Hippocampal formation (tissue), 2 donors: ENCODE data around the gene KSR2.

ENCODE experiments used
- DNase-seq, 2 donors: peaks; one replicate each; lab custom pipeline; 2025; lab: John Stamatoyannopoulos, UW

KSR2 gene

GRCh38 chr12:117498880-117499279 is 469.9 kb downstream of the KSR2 start:
- no peak for DNase-seq

DNA sequence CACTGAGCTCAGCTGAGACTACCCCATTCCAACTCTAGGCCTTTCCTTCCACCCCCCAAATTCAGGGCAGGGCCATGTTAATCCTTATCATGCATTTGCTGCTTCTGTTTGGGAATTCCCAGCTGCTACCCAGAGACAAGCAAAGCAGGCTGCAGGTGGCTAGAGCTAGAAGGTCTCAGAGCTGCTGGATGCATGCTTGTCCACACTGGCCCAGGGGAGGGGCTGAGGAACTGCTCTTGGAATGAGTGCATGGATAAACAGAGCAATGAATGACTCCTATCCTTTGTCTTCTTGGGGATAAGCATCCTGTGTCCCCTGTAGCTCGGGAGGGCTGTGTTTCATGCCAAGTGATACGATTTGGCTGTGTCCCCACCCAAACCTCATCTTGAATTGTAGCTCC is 470.5 kb downstream of the KSR2 start:
- no peak for DNase-seq

- DNase-seq: no peak
Observed at GRCh38 chr12:117497407-117497806, 471.4 kb downstream of the KSR2 start.

GRCh38 chr12:117494833-117495655 is 473.7 kb downstream of the KSR2 start:
- no peak for DNase-seq

- DNase-seq: no peak
Observed at GRCh38 chr12:117491711-117492110, 477.1 kb downstream of the KSR2 start.

DNA sequence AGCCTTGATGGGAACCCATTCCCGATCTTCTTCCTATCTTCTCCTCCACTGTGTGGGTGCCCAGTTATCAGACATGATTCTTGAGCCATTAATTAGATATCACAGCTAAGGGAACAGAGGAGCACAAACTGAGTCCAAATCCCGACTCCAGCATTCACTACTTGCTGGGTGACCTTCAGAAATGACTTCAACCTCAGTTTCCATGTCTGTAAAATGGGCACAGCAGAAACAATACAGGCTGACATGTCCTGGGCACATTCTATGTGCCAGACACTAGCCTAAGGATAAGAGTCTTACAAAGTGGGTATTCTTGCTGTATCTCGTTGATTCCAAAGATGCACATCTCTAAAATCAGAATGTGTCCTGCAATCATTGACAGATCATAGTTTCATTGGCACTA is 478.7 kb downstream of the KSR2 start:
- DNase-seq: no peak

- DNase-seq: no peak
Observed at GRCh38 chr12:117489671-117490070, 479.1 kb downstream of the KSR2 start.

- DNase-seq: no peak
Observed at GRCh38 chr12:117486840-117487659, 481.7 kb downstream of the KSR2 start.

DNA sequence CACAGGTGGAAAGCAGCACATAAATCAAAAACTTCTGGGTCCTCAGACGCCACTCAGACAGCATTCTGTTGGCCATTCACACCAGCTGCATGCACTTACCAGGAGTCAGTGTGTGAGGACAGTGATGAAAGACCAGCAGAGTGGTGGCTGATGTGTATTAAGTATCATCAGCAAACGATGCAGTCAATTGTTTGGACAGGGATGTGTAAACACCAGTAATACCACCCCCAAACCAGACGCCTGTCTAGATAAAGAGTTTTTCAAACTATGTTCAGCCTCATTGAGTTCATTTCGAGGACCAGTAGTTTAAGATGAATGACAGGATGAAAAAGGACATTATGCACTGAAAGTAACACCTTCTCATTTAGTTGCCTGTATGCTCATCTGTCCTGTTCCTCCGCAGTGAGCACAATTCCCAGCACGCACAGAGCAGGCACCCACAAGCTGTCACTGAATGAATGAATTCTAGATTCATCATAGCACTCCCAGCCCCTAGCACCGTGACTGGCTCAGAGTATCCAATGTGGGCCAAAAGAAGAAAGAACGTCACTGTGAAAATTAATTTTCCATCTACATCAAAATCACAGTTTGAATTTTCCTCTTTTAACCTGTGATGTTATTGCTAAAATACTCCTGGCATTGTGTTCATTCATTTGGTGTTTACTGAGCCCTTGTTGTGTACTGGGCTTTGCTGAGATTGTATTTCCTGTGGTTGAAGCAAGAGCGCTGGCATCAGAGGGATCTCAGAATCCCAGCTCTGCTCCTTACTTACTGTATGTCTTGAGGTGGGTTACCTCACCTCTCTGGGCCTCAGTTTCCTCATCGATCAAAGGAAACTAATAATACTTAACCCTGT is 482.6 kb downstream of the KSR2 start:
- no peak for DNase-seq

GRCh38 chr12:117484901-117485300 is 483.9 kb downstream of the KSR2 start:
- DNase-seq: peak in 1 of 2 donors; percentile 3

DNA sequence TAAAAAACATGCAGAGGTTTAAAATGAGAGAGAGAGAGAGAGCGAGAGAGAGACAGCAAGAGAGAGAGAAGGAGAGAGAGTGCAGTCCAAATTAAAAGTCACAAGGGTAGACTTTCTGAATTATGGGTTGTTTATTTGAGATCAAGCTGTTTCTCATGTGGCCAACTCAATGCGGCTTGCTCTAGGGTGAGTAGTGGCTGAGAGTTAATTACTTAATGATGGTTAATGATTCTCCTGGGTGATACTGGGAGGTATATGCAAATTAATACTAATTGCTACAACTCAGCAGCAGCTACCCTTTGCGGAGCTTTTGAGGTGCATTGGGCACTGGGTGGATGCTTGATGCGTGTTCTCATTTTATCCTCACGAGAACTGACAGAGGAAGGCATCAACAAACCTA is 485.3 kb downstream of the KSR2 start:
- no peak for DNase-seq

DNA sequence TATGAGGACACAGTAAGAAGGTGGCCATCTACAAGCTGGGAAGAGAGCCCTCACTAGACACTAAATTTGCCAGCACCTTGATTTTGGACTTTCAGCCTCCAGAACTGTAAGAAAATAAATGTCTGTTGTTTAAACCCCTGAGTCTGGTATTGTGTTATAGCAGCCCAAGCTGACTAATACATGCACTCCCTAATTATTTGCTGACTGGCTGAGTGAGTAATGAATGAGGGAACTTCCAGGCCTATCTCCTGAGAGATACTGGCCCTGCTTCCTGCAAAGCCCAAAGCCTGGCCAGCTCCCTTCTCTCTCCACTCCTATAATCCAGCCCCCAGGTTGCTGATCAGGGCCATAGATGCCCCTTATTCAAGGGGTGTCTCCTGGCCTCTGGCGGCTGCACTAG is 487.3 kb downstream of the KSR2 start:
- no peak for DNase-seq

DNA sequence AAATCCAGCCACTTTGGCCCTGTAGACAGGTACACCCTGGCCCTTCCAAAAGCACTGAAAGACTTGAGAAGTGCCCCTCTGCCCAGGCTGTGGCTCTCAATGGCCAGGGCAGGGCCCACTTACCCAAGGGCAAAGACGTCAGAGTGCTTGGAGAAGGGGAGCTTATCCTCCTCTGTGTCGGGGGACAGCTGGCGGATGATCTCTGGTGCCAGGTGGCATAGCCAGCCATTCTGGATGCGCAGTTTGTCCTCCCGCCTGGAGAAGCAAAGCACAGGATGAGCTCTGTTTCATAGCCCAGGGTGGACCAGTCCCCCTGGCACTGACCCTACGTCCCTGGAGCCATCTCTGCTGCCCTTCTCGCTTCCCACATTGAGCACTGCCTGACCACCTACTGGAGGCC is 492.4 kb downstream of the KSR2 start:
- DNase-seq: no peak

- DNase-seq: no peak
Observed at GRCh38 chr12:117473856-117474255, 494.9 kb downstream of the KSR2 start.

DNA sequence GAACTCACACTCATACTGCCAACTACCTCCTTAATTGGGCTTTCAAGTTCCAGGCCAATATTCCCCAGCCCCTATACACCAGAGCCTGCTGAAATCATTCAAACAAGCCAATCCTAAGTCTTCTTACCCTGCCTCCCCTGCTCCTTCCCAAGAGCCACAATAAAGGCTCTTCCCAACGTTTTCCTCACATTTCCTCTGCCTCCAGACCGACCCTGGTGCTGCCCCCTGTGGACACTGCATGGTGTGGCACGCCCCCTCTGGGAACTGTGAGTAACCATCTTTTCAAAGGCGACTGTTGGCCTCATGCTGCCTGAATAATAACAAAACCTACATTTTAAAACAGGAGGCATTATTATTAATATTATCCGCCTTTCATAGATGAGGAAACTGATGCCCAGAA is 495.8 kb downstream of the KSR2 start:
- no peak for DNase-seq

DNA sequence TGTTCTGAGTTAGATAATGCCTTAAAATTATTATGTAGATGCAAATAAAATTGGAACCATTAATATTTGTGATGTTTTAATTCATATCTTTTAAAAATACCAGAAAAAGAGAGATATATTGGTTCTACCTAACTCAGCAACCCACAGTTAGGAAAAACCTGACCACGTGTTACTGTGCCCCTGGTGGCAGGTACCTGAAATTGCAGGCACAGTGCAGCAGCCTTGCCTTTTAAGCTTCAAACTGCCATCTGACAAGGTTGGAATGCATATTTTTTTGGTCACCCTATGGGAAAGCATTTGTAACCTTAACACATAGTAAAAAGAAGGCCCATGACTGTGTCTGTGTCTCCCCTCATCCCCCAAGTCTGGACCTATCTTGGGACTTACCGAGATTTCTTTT is 498.0 kb downstream of the KSR2 start:
- no peak for DNase-seq

DNA sequence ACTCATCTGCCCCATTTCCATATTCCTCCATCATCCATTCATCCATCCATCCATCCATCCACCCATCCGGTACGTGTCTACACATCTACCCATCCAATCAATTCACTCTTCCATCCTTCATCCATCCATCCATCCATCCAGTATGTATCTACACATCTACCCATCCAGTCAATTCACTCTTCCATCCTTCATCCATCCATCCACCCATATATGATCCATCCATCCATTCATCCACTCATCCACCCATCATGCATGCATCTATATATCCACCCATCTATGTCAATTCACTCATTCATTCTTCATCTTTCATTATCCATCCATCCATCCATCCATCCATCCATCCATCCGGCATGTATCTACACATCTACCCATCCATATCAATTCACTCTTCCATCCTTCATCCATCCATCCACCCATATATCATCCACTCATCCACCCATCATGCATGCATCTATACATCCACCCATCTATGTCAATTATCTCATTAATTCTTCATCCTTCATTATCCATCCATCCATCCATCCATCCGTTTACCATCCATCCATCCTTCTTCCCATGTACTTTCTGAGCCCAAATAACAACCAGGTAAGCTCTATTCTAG is 498.8 kb downstream of the KSR2 start:
- no peak for DNase-seq

GRCh38 chr12:117468016-117468415 is 500.8 kb downstream of the KSR2 start:
- DNase-seq: no peak

DNA sequence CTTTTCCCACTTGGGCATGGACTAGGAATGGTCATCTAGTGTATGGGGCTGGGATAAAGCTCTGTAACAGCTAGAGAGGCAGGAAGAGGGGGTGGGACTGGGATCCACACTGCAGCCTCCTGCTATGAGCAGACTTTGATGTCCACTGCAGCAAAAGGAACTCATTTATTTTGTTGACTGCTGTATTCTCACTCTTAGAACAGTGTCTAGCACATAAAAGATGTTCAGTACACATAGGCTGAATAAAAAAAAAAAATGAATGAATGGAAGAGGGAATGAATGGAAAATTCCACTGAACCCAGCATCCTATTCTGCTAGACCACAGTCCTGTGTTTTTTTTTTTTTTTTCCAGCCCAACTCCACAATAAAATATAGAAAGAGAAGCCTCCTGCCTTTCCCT is 501.2 kb downstream of the KSR2 start:
- DNase-seq: no peak

- DNase-seq: no peak
Observed at GRCh38 chr12:117466677-117467362, 502.0 kb downstream of the KSR2 start.

- no peak for DNase-seq
Observed at GRCh38 chr12:117461732-117462131, 507.1 kb downstream of the KSR2 start.
